Renal cortical epithelial cell (primary cell): Measurements from ENCODE around the gene MUC5B. TPM values are rescaled to one million over a fixed set of nuclear protein-coding genes. Genes with fewer than 3 reads are reported as not detected.
A peak's percentile ranks its signal among the peaks of the same experiment; 100 is the strongest.

ENCODE experiments used
- DNase-seq: peaks from one replicate; pipeline ENCODE4 v3.0.0-alpha.2; 2011; ENCODE audit warnings: low read depth
- total RNA-seq: library from RNA; depleted of rRNA; stranded (reverse); fragments of >200 nt; gene quantifications from 2 replicates; pipeline ENCODE4 v1.2.3, GENCODE V29; 2014

MUC5B gene
- total RNA-seq, 1 donor from 2014 or later: not detected

DNA sequence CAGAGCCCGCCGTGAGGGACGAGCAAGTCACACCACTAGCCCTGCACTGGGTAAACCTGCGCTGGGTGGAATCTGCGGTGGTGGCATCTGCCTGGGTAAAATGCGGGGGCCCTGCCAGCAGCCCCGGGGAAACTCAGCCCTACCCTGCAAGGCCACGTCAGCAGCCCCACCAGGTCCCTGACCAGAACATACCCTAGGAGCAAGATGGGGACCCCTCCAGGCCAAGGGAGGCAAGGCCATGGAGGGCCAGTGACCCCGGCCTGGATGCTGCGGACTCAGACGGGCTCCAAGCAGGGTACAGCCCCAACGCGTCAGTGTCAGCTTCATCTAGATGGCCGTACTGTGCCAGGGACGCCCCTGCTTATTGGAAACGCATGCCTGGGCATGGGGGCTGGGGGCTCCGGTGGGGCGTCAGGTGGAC is 60.2 kb downstream of the MUC5B start:
- no peak for DNase-seq

DNA sequence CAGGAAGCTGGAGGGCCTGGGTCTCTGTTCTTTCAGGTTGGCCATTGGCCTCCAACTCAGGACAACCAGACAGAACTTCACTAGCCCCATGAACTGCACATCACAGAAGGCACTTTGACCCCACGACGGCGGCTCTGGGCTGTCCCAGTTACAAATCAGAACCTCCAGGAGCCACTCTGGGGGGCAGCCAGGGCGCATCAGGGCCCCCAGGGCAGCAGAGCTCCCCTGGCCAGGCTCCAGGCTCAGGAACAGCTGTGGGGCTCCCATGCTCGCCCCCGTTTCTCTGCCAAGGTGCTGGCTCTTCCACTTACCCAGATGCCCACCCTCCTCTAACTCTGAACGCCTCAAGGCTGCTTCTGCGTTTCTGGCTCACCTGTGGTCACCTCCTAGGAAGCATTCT is 61.0 kb downstream of the MUC5B start:
- no peak for DNase-seq

DNA sequence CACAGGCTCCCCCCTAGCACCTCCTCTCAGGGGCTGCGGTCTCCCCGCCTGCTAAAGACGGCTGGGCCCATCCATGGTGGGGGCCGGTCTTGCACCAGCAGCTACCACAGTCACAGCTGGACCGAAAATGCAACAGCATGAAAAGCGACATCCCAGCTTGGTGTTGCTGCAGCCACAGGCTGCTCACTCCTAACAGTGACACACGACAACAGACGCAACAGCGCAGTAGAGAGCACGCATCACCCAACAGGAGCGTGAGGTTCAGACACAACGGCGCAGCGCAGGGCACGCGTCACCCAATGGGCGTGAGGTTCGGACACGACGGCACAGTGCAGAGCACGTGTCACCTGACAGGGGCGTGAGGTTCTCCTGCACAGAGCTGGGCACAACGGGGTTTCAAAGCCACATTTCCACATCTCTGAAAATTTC is 62.5 kb downstream of the MUC5B start:
- DNase-seq: no peak

DNA sequence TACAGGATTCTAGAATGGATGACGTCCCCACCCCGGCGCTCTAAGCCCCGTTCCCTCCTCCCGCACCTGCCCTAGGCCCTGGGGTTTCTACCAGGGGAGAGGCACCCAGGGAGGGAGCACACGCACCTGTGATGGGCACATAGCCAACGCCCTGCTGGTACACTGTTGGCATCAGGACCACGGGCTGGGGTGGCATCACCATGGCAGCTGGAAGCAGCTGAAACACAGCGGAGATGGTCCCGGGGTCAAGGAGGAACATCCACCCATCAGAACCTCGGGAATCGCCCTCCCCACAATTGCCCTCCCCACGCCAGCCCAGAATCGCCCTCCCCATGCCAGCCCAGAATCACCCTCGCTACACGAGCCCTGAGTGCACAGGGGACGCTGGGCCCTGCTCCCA is 63.0 kb downstream of the MUC5B start:
- no peak for DNase-seq

DNA sequence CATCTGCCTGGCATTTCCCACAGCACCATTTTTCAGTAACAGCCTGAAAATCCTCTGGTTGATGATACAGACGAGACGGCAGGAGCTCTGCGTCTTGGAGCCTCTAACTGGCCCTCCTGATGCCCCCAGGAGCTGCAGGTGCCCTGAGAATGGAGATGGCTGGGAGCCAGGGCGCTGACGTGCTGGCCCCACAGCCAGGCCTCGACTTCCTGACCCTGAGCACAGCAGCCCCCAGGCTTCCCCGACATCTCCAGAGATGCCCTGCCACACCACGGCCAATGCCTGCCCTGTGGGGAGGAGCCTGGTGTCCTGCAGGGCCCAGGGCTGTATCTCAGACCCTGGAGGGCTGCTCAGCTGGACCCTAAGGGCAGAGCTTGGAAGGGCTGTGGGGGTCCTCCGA is 65.1 kb downstream of the MUC5B start:
- DNase-seq: no peak

DNA sequence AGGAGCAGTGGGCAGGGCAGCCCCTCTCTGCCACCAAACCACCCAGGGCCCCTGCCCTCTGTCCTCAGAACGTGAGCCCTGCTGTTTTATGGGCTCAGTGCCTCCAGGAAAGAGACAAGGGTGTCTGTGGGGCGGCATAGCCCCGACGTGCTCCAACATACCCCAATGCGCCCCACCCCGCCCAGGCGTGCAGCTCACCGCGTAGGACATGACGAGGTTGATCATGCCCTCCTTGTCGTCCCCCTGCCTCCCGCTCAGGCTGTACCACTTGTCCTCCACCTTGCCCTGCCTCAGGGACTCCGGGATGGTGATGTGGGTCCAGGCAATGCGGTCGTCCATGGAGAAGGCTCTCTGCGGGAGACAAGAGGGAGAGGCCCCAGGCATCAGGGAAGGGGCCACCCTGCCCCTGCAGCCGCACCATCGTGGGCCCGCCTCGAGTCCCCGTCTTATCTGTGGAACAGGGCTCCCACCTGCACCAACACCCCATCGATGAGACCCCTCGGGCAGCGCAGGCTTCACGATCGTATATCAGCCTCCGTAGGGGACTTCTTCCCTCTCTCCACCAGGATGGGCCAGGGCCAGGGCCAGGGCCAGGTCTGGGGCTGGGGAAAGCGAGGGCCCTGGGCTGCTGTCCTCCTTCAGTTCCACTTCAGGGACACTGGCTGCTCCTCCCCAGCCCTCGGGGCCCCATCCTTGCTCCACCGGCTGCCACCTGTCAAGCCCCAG is 65.7 kb downstream of the MUC5B start:
- DNase-seq: no peak

DNA sequence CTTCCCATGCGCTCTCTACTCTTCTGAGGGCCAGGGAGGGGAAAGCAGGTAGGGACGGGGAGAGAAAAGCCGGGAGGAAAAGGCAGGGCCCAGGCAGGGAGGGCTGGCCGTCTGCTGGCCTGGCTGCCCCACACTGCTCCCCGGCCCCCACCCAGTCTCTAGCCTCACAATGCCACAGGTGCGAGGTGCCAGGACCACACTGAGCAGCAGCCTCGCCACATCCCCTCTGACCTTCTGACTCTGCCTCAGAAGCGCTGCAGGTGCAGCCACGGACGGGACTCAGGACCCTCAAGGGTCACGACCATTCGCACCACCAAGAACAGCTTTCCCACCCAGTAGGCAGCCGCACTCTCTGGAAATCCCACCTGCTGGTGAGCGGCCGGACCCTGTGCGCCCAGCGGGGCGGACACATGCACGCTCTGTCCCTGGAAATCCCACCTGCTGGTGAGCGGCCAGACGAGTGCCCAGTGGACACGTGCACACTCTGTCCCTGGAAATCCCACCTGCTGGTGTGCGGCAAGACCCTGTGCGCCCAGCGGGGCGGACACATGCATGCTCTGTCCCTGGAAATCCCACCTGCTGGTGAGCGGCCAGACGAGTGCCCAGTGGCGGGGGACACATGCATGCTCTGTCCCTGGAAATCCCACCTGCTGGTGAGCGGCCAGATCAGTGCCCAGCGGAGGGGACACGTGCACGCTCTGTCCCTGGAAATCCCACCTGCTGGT is 66.5 kb downstream of the MUC5B start:
- no peak for DNase-seq

DNA sequence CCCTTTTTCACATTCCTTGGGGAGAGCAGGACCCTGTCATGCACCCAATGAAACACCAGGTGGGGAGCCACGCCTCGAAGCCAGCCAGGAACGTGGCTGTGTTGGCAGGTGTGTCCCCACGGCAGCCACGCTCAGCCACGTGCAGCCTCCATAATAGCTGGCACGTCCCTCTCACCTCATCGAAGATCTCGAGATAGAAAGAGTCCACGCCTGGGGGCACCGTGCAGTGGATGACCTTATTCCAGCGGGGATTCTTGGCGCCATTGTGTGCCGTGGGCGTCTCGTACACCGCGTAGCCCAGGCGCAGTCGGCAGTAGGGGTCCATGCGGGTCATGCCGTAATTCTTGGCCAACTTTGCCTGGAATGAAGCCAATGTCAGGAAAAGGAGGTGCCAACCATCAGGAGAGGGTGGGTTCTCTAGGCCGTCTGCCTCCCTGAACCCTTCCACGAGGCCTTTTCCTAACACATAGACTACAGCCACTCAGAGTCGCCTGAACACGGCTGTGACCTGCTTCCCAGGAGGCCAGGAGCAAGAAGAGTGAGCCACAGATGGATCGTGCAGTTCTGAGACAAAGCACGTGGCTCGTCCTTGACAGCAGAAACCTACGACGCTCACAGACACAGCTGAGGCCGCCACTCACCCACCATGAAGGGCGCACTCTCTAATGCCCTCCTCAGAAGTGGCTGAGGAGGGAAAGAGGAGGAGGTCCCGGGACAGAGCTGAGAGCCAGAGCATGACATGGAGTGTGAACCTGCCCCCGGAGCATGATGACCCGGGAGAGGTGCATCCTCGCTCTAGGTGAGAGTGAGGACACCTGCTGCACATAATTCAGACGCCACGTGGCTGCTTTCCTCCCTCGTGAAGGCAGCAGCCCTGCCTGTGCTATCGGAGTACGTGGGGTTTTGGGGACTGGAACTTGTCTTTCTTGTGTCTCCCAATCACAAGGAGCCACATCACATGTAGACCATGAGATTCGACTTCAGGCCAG is 67.5 kb downstream of the MUC5B start:
- DNase-seq: no peak

DNA sequence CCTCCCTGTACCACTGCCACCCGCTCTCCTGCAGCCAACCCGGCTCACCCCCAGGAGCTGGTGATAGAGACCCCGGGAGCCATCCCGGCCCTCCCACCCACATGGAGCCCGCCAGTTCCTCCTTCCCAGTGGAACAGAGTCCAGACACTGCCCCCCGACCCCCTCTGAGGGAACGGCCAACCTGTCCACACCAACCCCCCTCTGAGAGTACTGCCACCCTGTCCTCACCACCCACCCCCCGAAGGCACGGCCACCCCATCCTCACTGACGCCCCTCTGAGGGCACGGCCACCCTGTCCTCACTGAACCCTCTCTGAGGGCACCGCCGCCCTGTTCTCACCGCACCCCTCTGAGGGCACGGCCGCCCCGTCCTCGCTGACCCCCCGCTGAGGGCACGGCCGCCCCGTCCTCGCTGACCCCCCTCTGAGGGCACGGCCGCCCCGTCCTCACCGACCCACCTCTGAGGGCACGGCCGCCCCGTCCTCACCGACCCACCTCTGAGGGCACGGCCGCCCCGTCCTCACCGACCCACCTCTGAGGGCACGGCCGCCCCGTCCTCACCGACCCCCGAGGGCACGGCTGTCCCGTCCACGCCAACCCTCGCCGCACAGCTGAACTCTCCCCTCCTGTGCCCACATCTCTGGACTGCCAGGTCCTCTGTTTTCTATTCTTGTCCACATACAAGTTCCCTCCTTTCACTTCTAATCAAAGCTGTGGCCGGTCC is 68.6 kb downstream of the MUC5B start:
- DNase-seq: no peak

DNA sequence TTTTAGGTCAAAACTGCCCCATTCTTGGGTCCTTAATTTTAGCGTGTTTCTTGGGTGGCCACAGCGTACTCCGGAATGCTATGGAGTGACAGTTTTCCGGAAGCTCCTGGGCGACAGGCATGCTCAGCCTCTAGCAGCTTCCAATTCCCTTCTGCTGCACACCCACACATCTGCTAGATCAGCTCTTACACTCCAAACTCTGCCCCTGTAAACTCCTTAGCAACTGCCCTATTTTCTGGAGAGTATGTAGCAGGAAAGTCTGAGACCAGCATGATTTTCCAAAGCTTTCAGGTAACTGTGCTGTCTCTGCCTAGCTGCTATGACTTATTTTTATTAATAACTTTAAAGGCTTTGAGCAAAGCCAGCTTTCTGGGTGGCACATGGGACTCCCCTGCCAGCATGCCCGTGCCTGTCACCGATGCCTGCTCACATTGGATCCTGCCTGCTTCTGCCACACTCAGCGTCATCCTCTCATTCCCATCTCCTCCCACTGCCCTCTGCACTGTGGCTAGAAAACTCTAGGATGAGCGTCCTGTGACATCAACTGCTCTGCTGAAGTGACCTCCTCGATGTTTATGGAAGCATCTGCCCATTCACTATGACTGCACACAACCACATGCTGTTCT is 69.3 kb downstream of the MUC5B start:
- DNase-seq: no peak

DNA sequence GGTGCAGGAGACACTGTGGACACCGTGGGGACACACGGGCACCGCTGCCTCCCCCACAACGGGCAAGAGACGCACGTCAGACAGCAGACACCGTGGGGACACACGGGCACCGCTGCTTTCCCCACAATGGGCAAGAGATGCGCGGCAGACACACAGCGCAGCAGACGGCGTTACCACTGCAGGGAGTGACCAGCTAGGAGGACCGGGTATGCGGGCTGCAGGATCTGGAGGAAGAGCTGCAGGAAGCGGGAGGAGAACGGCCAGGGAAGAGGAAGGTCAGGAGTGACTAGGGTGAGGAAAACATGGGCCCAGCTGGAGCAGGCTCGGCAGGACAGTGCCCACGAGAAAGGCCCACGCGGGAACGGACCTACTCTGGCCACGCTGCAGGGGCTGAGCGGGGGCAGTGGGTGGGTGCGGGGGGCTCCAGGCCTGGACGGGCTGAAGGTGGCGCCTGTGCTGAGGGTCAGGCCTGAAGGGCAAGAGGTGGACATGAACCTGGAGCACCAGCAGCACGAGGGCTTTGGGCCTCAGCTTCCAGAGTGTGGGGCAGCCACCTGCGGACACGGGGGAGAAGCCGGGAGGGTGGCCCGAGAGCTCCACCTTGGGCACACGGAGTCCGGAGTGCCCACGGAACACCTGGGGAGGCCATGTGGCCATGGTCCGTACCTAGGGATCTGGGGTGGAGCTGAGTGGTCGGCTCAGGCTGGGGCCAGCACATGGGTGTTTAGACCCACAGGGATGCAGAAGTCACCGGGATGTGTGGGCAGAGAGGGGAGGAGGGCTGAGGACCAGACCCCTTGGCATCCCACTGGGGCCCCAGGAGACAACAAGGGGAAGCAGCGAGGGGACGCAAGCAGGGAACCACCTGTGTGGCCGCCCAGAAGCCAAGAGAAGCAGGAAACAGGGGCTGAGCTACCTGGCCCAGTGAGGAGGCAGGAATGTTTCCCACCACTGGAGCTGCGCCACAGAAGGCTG is 70.1 kb downstream of the MUC5B start:
- DNase-seq: no peak

DNA sequence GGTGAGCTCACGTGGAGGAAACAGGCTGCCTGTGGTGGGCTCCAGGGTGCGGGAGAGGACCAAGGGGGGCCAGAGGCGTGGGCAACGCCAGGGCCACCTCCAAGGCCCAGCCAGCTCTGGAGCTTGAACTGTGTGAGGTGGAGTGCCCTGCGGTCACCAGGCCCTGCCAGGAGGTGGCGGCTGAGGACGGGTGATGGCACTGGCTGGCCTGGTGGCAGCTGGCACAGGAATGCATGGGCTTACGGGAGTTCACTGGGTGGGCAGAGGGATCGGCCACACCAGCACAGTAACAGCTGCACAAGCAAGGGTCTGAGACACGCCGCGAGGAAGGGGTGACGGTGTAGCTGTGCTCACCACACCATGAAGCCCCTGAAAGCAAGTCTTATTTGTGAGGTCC is 70.8 kb downstream of the MUC5B start:
- DNase-seq: no peak

DNA sequence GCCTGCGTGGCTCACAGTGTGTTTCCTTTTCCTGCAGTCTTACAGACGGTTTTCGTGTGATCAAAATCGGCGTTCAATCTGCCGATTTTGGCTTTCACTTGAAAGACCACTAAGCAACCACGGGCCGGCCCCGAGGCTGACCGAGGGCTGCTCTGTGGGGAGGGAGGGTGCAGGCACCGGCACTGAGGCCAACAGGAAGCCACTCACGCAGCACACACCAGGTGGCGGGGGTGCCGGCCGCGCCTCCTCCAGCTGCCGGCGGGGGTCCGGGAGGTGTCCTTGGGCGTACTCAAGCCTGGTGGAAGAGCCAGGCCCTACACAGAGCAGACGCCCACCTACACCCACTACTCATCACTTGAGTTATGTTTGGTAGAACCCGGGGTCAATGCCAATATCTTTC is 72.2 kb downstream of the MUC5B start:
- no peak for DNase-seq

DNA sequence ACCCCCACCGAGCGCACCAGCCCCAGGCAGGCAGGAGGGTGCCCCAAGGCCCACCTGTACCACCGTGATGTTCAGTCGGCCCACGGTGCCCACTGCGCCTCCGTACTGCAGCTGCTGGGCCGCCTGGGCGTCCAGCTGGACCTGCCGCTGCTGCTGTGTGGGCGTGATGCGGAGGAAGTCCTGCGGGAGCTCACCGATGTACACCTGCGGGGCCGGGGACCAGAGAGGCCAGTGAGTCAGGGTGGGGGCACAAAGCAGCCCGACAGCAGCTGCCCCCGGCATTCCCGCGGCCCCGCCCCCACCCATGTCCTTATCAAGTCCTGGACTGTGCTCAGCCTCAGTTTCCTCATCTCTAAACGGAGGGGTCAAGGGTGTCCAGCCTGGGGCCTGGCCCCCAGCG is 72.7 kb downstream of the MUC5B start:
- DNase-seq: no peak

DNA sequence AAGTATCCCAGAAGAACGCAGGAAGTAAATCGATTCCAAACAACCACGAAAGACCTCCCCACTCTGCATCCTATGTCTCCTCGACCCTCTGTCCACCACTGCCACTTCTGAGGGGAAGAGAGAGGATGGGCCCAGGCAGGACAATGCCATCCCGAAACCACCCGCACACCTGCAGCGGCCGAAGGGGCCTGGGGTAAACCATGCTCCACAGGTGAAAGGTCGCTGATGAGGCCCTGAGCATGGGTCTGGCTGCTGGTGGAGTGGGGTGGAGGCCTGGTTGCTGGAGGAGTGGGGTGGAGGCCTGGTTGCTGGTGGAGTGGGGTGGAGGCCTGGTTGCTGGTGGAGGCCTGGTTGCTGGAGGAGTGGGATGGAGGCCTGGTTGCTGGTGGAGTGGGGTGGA is 73.4 kb downstream of the MUC5B start:
- no peak for DNase-seq

DNA sequence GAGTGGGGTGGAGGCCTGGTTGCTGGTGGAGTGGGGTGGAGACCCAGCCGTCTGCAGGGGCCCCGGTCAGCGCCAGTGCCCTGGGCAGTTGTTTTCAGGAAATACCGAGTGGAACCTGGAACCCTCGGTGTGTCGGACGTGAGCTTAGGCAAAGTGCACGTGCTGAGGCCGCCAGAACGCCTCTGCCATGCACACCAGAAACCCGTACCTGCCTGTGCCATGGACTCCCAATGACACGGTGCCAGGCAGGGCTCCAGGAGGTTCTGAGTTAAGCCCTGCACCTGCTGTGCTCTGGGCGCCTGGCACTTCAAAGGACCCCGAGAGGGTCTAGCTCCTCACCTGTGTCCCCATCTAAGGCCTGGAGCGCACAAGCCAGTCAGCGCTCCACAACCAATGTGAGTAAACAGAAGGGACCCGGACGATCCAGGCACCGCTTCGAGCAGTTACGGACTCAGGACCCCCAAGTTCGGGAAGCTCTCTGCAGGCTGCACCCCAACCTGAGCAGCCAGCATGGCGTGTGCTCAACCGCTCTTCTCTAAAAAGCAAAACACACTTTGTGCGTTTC is 74.2 kb downstream of the MUC5B start:
- DNase-seq: no peak

DNA sequence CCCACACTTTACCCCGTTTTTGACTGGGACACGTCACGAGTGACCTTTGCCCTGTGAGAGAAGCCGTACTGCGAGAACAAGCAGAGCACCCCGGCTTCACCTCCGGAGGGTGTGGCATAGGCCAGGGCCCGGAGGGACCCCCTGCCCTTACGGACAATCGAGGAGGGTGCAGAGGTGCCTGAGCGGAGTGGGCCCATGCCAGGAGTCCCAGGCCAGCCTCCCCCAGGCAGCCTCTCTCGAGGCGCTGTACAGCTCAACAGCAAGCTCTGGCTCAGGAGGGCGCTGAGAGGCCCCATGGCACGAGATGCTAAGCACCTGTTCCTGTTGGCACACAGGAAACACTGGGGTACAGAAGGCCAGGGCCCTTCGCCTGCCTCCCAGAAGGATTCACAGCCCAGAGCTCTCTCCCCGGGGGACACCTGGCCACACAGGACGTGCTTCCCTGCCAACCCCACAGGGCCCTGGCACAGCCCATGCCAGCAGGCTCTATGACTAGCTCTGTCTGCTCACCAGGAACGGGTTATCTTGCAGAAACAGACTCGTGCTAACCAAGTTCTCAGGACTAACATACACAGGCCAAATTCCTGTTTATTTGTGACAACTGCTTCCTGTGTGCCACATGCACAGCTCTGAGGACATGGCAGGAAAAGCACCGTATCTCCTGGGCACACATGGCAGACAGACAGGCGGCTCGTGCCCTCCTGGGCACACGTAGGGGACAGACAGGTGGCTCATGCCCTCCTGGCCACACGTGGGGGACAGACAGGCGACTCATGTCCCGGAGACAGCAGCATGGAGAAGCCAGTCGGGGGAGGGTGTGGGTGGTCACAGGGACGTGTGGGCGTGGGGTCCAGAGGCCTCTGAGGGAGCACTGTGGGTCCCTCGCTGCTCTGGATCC is 75.0 kb downstream of the MUC5B start:
- DNase-seq: no peak

DNA sequence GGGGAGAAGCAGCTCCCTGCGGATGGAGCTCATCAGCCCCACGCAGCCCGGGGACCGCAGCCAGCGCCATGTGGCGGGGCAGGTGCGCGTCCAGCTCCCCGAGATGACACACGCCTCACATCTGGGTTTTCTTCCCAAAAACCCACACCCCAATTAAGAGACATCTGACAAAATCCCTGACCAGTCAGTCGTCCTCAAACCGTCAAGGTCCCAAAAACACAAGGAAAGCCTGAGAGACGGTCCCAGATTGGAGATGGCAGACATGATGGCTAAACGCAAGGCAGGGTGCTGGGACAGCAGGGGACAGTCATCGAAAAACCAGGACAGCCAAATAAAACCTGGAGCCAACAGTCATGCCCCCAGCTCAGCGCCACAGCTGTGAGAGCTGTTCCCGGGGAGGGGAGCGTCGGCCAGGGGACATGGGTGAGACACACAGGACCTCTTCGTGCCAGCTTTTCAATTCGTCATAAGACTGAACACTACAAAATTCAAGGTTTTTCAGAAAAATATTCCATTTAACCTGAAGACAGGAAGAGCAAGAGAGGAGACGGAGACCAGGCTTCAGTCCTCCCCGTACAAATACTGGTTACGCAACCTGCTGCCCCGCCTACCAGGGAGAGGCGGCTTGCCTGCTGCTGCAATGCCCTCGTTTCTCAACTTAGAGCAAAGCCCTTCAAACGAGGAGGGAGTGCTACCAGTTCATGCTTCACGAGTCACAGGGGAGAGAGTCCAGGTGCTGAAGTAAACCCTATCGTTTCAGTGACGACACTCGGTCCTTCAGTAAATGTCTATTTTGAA is 76.0 kb downstream of the MUC5B start:
- DNase-seq: peak; percentile 90
